ENCODE measurements around the gene BNIPL.

Gene BNIPL

DNA sequence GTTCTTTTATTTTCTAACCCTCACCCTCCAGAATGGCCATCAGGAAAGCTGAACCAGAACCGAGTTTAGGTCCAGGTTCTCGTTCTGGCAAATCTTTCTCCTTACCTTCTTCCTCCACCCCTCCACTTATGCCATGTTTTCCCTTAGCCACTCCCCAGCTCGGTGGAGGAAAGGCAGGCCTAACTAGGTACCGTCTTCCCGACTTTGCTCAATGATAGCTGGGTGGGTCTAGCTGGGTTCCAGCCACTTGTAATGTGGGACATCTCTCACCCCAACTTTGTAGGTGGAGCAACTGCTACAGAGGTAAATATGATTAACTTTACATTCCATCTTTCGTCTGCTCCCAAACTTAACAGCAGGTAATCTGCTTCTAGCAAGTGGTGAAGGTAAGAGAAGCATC is 646 bp downstream of the BNIPL start:
- TF ChIP-seq, protein P1, sequence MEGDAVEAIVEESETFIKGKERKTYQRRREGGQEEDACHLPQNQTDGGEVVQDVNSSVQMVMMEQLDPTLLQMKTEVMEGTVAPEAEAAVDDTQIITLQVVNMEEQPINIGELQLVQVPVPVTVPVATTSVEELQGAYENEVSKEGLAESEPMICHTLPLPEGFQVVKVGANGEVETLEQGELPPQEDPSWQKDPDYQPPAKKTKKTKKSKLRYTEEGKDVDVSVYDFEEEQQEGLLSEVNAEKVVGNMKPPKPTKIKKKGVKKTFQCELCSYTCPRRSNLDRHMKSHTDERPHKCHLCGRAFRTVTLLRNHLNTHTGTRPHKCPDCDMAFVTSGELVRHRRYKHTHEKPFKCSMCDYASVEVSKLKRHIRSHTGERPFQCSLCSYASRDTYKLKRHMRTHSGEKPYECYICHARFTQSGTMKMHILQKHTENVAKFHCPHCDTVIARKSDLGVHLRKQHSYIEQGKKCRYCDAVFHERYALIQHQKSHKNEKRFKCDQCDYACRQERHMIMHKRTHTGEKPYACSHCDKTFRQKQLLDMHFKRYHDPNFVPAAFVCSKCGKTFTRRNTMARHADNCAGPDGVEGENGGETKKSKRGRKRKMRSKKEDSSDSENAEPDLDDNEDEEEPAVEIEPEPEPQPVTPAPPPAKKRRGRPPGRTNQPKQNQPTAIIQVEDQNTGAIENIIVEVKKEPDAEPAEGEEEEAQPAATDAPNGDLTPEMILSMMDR (IDR thresholded peaks at IDR 0.05), result no peak

DNA sequence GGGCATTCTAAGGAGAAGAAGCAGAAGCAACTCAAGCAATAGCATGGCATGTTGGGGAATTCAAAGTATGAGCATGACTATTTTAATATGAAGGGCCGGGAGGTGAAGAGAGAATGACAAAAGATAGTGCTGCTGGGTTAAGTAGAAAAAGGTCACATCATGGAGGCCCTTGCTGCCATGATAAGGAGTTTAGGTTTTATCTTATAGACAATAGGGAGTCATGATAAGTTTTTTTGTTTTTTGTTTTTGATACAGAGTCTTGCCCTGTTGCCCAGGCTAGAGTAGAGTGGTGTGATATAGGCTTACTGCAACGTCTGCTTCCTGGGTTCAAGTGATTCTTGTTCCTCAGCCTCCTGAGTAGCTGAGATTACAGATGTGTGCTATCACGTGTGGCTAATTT is 3.1 kb downstream of the BNIPL start:
- TF ChIP-seq, protein P1 (IDR thresholded peaks at IDR 0.05), result no peak

DNA sequence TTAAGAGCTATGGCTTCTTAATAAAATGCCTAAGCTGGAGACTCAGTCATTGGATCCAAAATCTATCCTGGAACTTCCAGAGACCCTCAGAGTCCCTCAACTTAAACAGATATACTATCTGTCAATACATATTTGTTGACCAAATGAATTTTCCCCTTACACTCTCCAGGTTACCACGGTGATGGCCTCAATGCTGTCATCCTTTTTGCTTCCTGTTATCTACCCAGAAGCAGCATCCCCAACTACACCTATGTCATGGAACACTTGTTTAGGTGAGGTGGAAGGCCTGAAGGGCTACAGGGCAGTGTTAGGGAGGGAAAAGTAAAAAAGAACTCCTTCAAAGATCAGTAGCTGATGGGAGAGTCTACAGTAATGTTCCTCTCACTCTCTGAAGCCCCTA is 6.8 kb downstream of the BNIPL start:
- TF ChIP-seq, protein P1 (IDR thresholded peaks at IDR 0.05), result no peak

DNA sequence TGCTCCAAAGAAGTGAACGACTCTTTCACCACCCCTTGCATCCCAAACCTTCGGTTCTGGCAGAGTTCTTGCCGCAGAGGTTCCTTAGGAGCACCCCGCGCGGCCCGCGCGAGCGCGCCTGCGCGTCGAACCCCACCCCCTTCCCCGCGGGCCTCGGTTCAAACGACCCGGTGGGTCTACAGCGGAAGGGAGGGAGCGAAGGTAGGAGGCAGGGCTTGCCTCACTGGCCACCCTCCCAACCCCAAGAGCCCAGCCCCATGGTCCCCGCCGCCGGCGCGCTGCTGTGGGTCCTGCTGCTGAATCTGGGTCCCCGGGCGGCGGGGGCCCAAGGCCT is 11.2 kb downstream of the BNIPL start, which contains the start of gene C1orf56:
TSS of gene C1orf56 (plus strand) at position 161 of the 334 bp plus-strand sequence. CDS start at position 258, 97 bp downstream.
- TF ChIP-seq, protein P1 (IDR thresholded peaks at IDR 0.05), result no peak

DNA sequence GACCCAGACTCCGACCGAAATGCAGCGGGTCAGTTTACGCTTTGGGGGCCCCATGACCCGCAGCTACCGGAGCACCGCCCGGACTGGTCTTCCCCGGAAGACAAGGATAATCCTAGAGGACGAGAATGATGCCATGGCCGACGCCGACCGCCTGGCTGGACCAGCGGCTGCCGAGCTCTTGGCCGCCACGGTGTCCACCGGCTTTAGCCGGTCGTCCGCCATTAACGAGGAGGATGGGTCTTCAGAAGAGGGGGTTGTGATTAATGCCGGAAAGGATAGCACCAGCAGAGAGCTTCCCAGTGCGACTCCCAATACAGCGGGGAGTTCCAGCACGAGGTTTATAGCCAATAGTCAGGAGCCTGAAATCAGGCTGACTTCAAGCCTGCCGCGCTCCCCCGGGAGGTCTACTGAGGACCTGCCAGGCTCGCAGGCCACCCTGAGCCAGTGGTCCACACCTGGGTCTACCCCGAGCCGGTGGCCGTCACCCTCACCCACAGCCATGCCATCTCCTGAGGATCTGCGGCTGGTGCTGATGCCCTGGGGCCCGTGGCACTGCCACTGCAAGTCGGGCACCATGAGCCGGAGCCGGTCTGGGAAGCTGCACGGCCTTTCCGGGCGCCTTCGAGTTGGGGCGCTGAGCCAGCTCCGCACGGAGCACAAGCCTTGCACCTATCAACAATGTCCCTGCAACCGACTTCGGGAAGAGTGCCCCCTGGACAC is 11.7 kb downstream of the BNIPL start:
- TF ChIP-seq, protein P1 (IDR thresholded peaks at IDR 0.05), result no peak

DNA sequence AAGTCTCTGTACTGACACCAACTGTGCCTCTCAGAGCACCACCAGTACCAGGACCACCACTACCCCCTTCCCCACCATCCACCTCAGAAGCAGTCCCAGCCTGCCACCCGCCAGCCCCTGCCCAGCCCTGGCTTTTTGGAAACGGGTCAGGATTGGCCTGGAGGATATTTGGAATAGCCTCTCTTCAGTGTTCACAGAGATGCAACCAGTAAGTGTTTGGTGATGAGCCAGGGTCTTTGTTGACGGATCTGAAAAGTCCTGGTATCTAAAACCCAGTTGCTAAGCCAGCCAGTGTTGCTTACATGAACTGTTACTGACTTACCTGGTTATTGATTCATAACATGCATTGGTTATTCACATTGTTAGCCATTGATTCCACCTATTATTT is 12.3 kb downstream of the BNIPL start:
- TF ChIP-seq, protein P1 (IDR thresholded peaks at IDR 0.05), result no peak

DNA sequence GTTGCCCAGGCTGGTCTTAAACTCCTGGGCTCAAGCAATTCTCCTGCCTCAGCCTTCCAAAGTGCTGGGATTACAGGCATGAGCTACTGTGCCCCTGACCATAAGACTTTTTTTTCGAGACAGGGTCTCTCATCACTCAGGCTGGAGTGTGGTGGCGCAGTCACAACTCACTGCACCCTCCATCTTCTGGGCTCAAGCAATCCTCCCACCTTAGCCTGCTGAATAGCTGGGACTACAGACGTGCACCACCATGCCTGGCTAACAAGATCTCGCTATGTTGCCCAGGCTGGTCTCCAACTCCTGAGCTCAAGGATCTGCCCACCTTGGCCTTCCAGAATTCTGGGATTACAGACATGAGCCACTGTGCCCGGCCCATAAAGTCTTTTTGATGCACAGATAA is 13.1 kb downstream of the BNIPL start:
- TF ChIP-seq, protein P1 (IDR thresholded peaks at IDR 0.05), result no peak
